HUDEP-2 (cell line): ENCODE measurements around the gene ADAMTS16.

Experiments
- DNase-seq, 76 experiments: peaks; one replicate each; lab custom pipeline; 2025; ENCODE audit not compliant: unreplicated experiment in 76 of 76; lab: John Stamatoyannopoulos, UW

ADAMTS16 gene

DNA sequence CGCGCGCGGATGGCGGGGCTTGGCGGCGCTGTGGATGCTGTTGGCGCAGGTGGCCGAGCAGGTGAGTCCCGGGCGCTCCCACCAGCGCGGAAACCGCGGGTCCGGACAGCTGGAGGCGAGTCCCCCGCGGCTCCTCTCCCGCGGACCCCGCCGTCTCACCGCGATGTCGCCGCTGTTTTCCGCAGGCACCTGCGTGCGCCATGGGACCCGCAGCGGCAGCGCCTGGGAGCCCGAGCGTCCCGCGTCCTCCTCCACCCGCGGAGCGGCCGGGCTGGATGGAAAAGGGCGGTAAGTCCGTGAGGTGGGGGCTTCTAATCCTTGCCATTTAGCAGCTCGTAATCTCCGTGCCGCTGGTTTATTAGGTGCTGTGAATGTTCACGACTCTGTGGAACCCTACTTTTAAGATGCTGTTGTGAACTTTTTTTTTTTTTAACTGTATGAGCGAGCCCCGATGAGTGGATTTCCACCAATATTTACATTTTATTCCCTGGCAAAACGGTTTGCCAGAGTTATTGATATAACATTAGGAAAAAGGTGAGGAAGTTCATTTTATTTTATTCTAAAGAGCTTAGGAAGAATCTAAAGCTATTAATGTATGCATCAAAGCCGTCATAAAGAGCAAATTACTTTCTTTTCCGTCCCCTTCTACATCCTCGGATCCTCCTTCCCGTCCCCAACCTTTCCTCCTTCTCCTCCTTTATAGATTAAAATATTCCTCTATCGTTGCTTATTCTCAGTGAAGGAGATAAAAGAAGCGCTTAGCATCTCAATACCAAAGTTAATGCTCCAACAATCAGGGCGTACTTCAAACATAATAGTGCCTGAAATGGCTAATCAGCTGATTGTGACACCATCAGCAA lies 579 bp downstream of the ADAMTS16 start:
- no peak for DNase-seq

DNA sequence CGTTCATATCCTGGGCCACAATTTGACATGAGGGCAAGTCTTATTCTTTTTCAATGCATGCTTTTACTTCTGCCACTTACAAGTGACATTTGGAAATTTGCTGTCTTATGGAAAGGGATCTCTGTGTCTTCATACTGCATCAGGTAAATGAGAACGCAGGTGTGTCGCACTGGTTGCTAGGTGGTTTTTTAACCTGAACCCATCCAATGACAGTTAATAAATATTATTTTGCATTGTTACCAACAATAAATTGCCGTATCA lies 1.1 kb downstream of the ADAMTS16 start:
- no peak for DNase-seq

DNA sequence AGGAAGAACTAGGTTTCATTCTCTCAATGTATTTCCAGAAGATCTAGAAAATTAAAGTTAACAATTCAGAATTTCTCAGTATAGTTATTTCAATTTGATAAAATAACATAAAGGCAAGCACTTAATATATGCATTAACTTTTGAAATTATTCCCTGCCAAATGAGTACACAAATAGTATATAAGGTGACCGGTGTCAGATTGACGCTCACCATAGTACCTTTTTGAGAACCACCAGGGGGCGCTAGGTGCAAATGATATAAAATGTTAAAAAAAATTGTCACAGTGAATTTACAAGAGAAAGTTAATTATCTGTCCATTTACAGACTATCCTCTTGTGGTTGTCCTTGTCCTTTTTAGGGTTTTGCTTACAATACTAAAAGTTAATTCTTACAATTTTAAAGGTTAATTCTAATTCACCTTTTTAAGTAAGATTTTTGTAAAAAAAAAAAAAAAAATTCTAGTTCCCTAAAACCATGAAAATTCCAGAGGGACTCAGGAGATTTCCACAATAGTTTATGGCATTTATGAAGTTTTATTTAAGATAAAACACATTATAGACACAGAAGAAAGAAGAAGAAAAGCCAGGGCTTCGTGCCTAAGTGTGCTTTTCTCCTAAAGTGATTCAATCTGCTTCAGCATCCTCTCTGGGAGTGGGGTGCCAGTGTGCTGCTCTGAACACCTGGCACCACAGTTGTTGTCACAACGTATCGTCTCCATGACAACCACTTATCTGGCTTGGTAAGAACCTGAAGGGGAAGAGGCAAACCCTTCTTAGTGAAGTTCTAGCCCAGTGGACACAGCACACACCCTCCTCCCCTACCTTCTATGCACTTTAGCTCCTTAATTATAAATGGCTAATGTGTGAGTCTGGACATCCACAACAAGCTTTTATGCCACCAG lies 1.7 kb downstream of the ADAMTS16 start:
- DNase-seq: peak in 41 of 76 experiments; percentile 1 to 50 (median 16)

DNA sequence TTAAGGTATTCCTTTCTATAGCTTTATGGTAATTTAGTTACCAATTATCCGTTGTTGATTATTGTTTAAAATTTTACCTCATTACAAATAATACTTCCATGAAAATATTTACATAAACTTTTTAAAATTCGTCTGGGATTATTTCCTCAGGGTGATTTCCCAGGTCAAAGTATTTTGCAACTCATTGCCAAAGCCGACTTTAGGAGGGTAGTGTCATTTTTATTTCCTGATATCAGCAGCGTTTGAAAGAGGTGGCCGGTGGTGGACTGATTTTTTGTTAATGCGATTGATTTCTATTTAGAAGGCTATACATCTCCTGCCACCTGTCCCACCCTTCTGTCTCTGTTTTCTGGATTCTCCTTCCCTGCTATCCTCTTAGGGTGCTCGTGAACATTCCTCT lies 4.3 kb downstream of the ADAMTS16 start:
- DNase-seq: no peak

DNA sequence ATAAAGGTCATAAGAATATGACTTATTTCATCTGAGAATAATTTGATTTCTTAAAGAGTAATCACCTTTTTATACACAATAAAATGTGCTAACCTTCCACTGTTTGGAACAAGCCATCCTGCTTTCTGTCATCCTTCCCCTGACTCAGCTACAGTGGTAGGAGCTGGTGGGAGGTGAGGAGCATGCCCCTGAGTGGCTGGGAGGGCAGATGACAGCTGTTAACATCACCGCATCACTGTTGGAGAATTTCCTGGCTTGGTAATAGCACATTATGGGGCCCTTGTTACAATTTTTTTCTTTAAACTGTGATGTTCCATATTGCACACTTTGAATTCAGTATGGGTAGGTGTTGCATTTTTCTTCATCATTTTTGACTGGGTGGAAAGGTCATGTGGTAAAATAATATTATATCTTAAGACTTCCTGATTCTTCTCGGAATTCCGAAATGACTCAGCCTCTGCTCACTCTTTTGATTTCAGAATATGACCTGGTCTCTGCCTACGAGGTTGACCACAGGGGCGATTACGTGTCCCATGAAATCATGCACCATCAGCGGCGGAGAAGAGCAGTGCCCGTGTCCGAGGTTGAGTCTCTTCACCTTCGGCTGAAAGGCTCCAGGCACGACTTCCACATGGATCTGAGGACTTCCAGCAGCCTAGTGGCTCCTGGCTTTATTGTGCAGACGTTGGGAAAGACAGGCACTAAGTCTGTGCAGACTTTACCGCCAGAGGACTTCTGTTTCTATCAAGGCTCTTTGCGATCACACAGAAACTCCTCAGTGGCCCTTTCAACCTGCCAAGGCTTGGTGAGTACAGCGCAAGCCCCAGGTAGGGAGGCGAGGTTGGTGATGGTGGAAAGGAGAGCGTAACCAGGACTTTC lies 5.8 kb downstream of the ADAMTS16 start:
- no peak for DNase-seq

DNA sequence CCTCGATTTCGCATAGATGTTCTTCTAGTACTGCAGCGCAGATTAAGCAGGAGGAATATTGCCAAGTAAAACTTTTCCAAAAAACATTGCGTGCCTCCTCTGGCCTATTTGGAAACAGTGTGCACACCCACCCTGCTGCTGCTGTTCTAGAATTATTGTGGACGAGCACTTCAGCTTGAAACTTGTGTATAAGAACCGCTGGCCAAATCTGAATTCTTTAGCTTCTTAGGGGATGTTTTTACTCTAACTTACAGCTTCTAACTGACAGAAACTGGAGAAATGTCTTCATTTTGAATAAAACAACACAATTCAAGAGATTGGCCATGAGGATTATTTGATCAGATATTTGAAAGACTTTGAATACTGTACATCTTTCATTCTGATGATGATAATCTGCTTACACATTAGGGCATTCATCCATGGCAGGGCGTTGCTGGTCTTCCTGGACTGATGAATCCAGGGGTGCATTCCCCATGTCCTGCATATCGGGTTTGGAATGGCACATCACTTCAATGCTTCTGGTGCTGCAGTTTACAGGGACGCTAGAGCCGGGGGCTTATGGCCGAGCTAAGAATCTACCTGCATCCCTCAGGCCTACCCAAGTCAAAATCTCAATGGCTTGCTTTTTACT lies 6.5 kb downstream of the ADAMTS16 start:
- DNase-seq: no peak

DNA sequence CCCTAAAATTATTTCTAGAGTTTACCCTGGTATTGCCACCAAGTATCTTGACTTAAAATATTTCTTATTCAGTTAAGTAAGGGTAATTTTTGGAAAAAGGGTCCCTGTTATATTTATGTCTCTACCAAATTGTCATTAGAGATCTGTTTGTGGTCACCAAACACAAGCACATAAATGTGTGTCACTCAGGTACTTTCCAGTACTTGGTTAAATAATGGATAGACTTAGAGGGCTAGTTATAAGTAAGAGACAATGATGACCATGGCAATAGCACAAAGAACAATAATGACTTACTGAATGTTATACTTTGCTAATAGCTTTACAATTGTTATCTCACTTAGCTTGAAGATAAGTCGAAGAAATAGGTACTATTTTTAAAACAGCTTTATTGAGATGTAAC lies 9.0 kb downstream of the ADAMTS16 start:
- DNase-seq: no peak

DNA sequence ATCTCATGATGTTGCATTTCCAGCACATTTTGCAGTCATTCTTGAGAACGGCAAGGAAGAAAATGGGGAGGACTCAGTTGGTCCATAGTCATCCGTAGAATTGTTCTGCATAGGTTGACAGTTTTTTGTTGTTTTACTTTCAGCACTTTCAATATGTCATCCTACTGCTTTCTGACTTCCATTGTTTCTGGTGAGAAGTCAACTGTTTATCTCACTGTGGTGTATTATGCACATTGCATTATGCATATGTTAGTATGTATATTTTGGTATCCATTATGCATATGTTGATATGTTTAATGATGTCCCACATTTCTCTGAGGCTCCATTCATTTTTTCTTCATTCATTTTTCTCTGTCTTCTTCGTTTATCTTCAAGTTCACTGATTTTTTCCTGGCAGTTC lies 10.5 kb downstream of the ADAMTS16 start:
- no peak for DNase-seq

DNA sequence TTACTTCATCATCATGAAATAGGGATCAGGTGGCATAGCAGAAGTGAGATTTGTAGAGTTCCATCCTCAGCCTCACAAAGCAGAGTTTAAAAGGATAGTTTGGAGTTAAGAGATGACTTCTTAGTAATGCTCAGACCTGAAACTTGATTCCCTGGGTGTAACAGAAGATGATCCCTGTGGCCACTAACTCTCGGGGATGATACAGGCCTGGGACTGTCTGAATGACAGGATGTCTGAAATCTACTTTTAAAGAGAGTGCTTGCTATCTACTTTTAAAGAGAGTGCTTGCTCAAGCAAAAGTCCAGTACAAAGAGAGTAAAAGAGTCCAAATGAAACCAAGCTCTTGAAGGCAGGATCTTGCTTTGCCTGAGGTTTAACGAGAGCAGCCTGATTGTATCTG lies 14.6 kb downstream of the ADAMTS16 start:
- DNase-seq: no peak

DNA sequence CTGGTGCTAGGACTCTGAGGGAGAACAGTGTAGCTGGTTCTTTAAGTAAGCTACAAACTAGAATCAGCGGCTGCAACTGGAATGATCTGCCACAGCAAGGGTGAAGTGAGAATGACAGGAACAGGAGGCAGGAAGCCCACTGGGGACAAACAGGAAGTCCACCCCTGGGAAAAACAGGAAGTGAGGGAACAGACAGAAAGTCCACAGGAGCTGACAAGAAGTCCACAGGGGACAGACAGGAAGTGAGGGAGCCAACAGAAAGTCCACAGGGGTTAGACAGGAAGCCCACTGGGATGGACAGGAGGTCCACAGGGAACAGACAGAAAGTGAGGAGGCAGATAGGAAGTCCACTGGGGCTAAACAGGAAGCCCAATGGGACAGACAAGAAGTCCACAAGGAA lies 15.5 kb downstream of the ADAMTS16 start:
- no peak for DNase-seq

DNA sequence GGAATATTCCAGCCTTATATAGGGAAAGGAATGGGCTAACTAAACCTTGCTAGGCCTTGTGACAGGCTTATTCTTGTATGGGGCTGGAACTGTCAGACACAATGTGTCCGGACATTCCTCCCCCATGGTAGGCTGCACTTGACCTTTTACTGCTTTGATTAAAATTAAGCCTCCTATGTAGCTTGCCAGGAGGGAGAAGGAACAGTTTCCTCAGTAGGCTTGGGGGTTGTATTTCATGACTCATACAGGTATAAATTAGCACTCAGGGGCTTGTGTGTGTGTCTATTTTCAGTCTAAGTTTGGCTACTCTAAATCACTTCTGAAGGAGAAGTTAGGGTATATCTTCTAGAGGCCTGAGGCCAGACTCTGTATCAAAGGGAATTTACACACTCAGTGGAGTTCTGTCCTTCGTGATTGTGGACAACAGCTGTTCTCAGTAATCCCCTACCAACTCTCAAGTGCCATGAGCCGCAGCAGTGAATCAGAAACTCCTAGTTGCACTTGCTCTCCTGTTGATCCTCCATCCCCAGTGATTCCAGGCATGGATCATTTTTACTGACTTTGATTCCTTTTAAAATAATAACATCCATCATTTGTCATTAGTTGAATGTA lies 16.4 kb downstream of the ADAMTS16 start:
- no peak for DNase-seq

DNA sequence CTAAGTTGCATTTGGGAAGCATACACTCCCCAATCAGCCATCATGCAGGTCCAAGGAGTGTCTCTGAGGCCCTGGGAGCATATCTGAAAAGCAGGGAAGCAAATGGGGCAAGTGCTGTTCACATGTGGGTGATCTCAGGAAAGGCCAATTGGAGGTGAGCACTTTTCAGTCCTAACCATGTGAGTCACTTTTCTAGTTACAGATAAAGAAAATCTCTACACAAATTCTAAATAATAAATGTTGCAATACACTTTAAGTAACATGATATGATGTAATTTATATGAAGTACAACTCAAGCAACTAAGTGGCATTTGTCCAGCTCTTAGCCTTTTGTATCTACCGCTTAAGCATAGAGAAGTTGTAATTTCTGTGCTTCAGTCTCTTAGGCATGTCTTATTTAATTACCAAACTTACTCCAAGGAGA lies 18.4 kb downstream of the ADAMTS16 start:
- no peak for DNase-seq

DNA sequence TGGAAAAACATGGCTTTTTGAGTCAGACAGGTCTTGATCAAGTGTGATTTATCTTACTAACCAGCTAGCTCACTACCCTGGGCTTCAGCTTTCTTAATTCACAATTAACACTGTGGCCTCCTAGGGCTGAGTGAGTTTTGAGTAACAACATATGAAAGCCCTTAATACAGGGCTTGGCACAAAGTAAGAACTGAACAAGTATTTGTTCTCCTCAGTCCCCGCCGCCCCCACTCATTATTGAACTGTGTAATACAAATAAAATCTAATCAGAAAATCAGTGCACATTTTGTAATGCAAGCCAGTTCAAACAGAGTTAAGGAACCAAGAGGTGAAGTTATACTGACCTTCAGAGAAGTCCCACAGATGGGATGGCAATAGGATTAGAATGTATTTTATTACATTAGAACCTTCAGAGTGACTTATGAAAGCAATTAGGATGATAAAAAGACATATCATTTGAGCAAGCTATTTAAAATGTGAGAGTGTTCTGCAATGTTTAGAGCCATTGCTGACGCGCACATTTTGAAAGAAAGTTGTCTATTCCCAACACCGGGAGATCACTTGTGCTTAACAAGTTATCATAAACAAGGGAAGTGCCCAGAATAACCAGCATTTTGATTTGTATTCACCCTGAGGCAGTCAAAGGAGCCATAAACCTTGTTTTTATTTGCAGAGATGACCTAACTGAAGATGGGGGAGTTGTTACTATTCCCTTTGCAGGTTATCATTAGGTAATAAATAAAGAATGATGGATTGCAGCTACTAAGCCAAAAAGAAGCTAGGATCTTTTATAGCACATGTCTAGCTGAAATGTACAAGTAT lies 19.4 kb downstream of the ADAMTS16 start:
- DNase-seq: no peak

DNA sequence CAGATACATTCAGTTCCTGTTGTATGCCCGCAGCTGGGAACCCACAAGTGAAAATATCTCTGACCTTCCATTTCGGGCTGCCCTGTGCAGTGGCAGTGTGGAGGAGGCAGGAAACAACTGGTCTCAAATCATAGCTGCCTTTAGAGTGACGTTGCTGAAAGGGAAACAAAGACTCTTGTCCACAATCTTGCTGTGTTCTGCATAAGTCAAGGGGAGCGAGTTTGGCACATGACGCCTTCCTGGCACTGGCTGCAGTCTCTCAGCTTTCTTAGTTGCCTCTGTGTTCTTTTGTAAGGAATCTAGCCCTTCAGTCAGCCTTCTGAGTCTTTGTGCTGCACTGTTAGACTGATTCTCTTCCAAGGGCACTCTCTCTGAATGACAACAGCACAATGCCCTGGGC lies 24.0 kb downstream of the ADAMTS16 start:
- no peak for DNase-seq

DNA sequence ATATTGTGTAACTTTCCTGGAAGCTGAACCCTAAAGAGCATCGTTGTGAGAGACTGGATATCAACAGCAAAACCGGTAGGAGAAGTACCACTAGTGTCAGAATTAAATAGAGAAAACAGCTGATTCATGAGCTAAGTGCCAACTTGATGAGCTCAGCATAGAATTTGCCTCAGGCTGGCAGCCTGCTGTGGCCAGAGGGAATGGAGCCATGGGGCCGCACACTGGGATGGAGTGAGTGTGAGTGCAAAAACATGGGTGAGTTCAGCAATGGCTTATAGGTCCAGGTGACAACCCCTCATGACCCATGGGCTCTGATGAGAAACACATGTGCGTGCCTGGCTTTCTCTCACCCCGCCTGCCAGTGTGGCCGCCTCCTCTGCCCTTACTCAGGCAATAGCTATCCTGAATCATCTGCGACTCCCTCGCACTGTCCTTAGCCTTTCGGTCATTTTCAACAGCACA lies 25.4 kb downstream of the ADAMTS16 start:
- no peak for DNase-seq

DNA sequence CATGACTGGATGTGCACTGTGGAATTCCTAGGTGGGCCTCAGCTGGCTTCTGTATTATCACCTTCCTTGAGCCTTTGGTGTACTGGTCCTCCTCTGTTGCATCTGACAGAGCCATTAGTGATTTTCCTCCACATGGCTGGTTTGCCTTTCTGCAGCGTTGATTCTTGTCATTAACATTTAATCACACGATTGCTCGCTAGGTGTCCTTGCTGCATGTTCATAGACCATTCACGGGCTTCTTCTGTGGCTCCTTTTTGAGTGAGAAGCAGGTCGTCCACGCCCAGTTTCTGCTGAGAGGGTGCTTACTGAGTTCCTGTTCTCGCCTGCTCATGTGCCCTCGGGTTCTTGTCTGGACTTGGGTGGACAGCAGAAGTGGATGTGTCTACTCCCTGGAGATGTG lies 29.3 kb downstream of the ADAMTS16 start:
- DNase-seq: no peak

DNA sequence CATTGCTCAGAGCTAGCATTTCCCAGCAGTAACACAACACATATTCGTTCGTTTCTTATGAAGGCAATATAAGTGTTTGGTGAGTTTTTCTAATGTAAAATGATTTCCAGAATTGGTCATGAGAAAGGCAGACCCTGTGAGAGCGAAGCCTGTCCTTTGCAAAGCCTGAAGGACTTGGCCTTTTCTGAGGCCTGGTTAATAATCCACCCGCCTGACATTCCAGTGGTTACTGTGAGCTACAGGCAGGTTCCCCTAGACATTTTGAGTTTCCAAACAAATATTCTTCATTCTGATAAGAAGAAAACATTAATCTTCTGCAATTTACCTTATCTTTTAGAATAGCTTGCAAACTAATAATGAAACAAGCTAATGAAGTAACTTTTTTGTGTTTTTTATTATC lies 38.0 kb downstream of the ADAMTS16 start:
- DNase-seq: no peak

DNA sequence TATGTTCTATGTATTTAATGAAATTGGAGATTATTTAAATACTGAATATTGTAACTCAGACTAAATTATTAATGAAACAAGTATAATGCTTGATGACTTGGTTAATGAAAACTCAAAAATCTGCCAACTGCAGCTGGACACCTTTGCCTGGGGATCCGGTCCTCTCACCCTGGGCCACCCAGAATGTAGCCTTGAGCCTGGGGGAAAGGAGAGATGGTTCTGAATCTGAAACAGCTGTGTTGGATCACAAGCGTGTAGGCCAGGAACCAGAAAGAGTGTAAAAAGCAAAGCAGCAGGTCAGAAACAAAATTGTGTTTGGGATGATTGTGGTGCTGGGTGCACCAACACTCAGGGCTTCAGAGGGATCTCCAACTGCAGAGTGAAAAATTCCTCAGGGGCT lies 38.5 kb downstream of the ADAMTS16 start:
- DNase-seq: no peak

DNA sequence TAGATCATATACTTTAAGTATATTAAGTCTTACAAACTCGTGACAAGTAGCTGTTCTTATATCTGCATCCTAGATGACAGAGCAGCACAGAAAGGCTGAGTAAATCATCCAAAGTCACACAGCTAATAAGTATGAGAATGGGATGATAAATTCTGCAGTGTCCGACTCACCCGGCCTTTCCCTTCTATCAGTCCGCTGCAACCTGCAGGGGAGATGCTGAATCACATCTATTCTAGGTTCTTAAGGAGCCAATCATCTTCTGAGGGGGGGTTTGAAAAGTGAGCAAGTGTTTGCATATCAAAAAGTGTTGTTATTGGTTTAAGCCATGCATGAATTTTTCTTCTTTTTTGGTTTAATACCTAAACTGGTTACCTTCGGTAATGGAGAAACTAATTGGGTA lies 38.9 kb downstream of the ADAMTS16 start:
- DNase-seq: no peak
